Cardiac septum (tissue), 1 donor: ENCODE data around the gene ZNF439. TPM values are rescaled to one million over a fixed set of nuclear protein-coding genes. Genes with fewer than 3 reads are reported as not detected.
"Not testable (repeated sequence)": the region's sequence is repeated elsewhere in the genome, so short reads cannot be mapped to it uniquely, and the experiment has no call there.

ENCODE experiments used
- DNase-seq: peaks from one replicate; pipeline ENCODE4 v3.0.0-alpha.2; 2020; ENCODE audit warnings: low spot score
- intact Hi-C: fragments of 100-400 bp; cut with DNase I; formaldehyde crosslinking; loops from one replicate; pipeline ENCODE4 v1.14.0; 2022
- long read RNA-seq: library from polyadenylated mRNA; unstranded; transcript quantifications from one replicate; pipeline ENCODE4 v2.0.0, GENCODE V29; 2021
- total RNA-seq: library from RNA; stranded (reverse); fragmentation: NEBNext Ultra II Directional; extraction: Animal tissue kit (Norgen Biotek cat#: 25700); gene quantifications from one replicate; pipeline ENCODE4 v1.2.1, GENCODE V29; 2021
- donor health status: DM: no; HTN: no; CAD: no.

The ZNF439 gene
- total RNA-seq: 5.0 TPM
- long read RNA-seq, partial matches to known transcripts: 0 of 1 reads
- long read RNA-seq, other reads (novel, unspliced or antisense): 1 of 1 reads

DNA sequence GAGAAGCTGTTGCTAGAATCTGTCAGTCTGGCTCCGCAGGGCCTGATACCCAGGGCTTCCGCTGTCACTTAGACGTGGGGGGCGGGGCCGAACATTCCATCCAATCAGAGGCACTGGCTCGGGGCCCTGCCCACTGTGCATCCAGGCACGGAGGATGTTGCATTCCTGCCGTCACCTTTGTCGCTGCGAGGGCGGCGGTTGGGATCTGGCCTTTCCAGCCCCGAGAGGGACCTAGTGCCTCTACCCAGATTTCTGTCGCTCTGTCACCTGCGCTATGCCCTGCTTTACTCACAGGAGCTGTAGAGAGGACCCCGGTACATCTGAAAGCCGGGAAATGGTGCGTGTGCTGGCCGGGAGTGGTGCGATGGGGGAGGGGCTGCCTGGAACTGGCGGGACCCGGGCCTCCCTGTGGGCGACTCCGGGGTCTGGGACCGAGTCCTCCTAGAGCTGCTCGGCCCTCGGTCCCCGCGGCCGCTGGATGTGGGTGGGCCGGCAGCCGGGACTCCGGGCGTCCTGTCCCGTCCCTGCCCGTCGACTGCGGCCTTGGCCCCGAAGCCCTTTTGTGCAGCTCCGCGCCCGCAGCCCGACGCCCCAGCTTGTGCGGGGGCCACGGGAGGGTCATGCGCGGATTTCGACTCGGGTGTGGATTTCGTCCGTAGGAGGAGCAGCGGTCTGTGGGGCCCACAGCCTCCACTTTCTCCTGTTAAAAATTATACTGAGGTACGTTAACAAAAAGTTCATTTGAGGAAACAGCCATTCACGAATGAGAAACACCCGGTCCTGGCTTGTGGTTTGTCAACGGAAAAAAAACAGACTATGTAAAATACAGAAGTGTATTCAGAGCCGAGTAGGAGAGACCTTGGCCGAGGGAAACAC lies at the start of gene ZNF439:
TSS of gene ZNF439 (plus strand) at position 133 of the 876 bp plus-strand sequence. CDS start at position 275, 142 bp downstream.
- intact Hi-C loops: no loop called here
- peak; percentile 96 for DNase-seq

DNA sequence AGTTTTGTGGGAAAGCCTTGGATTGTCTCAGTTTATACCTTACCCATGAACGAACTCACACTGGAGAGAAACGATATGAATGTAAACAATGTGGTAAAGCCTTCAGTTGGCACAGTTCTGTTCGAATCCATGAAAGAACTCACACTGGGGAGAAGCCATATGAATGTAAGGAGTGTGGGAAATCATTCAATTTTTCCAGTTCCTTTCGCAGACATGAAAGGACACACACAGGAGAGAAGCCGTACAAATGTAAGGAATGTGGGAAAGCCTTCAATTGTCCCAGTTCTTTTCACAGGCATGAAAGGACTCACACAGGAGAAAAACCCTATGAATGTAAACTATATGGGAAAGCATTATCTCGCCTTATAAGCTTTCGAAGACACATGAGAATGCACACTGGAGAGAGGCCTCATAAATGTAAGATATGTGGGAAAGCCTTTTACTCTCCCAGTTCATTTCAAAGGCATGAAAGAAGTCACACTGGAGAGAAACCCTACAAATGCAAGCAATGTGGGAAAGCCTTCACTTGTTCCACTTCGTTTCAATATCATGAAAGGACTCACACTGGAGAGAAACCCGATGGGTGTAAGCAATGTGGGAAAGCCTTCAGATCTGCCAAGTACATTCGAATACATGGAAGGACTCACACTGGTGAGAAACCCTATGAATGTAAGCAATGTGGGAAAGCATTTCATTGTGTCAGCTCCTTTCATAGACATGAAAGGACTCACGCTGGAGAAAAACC lies 42.0 kb upstream of the ZNF439 start:
- no peak for DNase-seq
- intact Hi-C loops: no loop called here

DNA sequence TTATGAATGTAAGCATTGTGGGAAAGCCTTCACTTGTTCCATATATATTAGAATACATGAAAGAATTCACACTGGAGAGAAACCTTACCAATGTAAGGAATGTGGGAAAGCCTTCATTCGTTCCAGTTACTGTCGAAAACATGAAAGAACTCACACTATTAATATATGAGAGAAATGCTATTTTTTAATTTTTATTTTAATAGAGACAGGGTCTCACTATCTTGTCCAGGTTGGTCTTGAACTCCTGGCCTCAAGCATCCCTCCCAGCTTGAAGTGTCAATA lies 41.5 kb upstream of the ZNF439 start:
- no peak for DNase-seq
- intact Hi-C loops: no loop called here

DNA sequence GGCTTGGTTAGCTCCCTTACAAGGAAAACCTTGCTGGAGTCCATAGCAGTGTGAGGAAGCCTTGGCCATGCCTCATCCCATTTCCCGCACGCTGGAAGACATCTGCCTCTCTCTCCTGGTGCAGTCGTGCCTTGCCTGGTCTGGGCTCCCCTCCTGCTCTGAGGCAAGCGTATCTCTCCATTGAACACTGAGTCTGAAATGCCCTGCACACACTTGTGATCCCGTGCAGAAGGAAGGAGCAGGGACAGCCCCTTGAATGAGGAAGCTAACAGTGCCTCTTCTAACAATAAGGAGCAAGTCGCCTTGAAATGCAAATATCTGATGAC lies 34.9 kb upstream of the ZNF439 start:
- no peak for DNase-seq
- intact Hi-C loops: loop anchor here (2.0 kb wide), 1 partner anchor 15 kb away; the partner anchor contains the start of gene ZNF491

DNA sequence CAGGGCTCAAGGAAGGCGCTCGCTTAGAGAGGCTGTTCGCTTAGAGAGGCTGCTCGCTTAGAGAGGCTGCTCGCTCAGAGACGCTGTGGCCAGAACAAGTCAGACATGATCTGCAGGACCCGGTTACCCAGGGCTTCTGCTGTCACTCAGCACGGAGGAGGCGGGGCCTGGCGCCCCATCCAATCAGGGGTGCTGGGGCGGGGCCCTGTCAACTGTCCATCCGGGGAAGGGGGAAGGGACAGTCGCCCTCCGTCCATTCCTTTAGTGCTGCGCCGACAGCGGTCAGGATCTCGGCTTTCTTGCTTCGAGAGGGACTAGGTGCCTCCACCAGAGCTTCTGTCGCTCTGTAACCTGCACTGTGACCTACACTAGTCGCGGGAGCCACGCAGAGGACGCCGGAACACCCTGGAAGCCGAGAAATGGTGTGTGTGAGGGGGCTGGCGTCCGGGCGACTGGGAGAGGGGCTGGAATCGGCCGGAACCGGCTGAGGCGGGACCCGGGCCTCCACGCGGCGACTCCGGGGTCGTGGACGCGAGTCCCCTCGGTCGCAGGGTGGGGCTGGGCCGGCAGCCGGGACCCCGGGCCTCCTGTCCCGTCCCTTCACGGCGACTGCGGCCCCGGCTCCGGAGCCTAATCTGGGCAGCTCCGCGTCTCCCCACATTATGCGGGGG lies 34.4 kb upstream of the ZNF439 start, which contains the start of gene ZNF440:
TSS of gene ZNF440 (plus strand) at position 245 of the 671 bp plus-strand sequence. CDS start at position 420, 175 bp downstream.
- peak; percentile 98 for DNase-seq
- intact Hi-C loops: loop anchor here (2.0 kb wide), 1 partner anchor 15 kb away; the partner anchor contains the start of gene ZNF491

DNA sequence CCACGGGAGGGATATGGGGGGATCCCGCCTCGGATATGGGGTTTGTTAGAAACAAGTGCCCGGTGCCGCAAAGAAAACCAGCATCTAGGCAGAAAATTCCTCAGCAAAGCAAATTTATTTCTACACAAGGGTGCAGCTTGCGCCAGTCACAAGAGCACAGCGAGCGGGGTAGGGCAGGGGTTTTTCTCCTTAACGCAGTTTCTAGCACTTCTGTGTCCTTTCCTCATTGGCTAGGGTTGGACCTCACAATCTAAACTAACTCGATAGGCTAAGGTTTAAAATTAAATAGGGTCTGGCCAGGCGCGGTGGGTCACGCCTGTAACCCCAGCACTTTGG lies 33.9 kb upstream of the ZNF439 start:
- DNase-seq: no peak
- intact Hi-C loops: loop anchor here (2.0 kb wide), 1 partner anchor 16 kb away; the partner anchor contains the start of gene ZNF491

DNA sequence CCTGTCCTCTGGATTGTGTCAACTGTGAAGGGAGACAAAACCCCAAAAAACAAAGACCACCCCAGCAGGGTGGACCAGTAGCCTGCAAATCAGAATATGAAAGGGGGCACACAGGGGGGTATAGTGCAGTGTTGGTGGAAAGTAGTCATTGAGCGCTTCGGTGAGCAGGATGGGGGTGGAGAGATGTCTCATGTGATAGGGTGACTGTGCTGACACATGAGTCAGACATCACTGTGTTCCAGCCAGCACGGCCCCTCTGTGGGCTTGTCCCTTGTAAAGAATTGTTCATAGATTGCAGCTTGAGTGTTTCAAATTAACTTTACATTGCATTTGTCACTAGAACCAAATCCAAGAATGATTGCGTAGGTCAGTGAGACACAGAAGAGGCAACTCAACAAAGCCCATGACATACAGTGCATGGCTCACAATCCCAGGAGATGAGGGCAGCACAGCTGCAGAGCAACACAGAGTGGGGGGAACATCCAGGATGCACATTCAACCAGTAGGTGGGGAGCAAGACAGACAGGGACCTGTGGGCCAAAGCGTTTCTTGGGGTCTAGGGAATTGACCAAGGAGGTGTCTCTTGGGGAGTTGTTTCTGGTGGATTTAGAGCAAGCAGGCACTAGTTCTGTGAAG lies 26.9 kb upstream of the ZNF439 start:
- intact Hi-C loops: no loop called here
- DNase-seq: no peak

DNA sequence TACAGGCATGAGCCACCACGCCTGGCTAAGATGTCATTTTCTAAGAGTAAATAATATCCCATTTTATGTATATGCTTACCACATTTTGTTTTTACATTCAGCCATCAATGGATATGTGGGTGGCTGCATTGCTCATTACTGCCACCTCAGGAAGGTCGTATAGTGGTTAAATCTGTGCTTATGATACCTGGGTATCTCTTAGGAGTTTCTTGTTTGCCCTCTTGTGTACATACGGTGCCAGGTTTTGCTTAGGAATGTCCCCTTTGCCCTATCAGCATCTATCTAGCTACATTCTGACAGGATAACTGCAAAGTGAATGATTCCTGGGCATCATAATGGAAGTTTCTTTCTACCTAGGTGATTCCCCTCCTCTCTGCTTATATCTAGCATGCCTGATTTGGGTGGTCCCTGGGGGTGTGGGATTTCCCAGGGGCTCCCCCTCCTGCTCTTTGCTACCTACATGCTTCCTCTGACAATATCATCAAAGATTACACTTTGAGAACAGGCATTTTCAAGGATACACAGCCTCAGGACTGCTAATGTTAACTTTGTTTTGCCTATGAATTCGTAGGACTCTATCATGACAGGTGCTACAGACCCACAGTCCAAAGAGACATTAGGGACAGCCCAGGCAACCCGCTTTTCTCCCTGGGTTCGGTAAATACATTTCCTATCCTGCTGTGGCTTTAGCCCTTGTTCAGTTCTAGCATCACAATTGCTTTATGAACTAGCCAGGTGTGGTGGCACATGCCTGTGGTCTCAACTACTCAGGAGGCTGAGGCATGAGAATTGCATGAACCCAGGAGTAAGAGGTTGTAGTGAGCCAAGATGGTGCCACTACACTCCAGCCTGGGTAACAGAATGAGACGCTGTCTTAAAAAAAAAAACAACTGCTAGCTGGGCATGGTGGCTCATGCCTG lies 19.3 kb upstream of the ZNF439 start:
- intact Hi-C loops, DNase-seq: not testable (repeated sequence)

DNA sequence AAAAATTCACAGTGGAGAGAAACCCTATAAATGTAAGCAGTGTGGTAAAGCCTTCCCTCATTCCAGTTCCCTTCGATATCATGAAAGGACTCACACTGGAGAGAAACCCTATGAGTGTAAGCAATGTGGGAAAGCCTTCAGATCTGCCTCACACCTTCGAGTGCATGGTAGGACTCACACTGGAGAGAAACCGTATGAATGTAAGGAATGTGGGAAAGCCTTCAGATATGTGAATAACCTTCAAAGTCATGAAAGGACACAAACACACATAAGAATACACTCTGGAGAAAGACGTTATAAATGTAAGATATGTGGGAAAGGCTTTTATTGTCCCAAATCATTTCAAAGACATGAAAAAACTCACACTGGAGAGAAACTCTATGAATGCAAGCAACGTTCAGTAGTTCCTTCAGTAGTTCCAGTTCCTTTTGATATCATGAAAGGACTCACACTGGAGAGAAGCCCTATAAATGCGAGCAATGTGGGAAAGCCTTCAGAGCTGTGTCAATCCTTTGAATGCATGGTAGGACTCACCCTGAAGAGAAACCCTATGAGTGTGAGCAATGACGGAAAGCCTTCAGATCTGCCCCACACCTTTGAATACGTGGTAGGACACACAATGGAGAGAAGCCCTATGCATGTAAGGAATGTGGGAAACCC lies 16.1 kb upstream of the ZNF439 start:
- DNase-seq: no peak
- intact Hi-C loops: no loop called here

DNA sequence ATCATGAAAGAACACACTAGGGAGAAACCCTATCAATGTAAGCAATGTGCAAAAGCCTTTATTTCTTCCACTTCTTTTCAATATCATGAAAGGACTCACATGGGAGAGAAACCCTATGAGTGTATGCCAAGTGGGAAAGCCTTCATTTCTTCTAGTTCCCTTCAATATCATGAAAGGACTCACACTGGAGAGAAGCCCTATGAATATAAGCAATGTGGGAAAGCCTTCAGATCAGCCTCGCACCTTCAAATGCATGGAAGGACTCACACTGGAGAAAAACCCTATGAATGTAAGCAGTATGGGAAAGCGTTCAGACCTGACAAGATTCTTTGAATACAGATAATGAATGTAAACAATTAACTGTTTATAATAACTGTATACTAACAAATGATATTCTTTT lies 15.0 kb upstream of the ZNF439 start:
- intact Hi-C loops: no loop called here

DNA sequence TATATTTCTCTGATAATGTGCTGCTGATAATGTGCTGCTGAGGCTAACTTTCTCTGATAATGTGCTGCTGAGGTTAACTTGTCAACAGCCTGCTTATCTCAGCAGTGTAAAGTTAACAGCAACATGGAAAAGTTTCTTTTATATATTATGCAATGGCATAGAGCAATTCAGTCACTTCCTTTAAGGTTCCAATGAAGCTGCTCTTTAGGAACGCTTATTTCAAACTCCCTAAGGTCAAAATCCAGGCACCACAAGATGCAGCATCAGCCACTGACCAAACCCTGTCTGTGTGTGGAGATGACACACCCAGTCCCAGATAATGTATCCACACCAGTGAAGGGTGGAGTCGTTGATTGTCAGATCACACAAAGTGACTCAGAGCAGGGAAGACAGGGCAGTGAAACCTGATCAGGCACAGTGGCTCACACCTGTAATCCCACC lies 12.9 kb upstream of the ZNF439 start:
- intact Hi-C loops, DNase-seq: not testable (repeated sequence)

More for the DNA sequence above, 15.0 kb upstream of the ZNF439 start:
- DNase-seq: no peak

DNA sequence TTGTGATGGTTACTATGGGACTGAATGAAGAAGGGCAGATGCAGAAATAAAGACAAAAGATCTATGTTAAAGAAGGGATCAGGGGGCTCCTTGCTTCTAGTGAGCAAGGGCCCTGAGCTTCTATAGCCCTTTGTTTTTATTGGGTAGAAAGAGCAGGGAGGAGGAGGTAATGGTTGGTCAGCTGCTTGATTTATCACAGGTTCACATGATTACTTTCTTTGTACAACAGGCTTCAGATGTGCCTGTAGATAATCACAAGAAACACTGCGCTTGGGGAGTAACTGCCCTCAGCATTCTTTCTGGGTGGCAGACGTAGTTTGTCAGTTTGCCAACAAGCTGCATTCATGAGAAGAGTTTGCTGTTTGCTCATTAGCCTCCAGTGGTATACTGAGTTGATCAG lies 4.8 kb upstream of the ZNF439 start:
- intact Hi-C loops: no loop called here
- DNase-seq: no peak

DNA sequence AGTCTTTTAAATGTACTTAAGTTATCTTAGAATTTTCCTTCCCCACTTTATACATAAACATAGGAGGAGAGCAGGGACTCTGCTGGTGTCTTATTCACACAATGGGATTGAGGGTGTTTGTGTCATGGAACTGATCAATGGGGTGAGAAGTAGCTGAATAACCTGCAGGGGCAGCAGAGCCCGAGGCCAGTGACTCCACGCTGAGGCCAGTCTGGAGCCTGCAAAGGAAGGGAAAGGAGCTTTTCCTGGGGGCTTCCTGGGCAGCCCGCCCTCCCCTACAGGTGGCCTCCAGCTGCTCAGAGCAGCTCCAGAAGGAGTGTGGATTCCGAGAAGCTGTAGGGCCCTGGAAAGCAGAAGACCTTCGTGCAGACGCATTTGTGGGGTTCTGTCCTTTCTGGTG lies 911 bp upstream of the ZNF439 start:
- DNase-seq, intact Hi-C loops: not testable (repeated sequence)

DNA sequence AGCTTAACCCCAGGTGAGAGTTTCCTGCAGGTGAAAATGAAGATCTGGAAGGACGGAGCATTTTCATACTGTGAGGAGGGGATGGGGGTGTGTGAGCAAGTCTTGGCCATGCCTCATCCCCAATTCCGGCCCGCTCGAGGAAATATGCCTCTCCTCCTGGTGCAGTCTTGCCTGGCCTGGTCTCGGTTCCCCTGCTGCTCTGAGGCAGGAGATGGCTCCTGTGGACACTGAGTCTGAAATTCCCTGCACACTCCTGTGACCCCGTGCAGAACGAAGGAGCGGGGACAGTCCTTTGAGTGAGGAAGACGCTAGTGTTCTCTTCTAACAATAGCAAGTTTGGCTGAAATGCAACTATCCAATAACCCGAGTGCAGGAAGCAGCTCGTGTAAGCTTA lies 329 bp upstream of the ZNF439 start:
- no peak for DNase-seq
- intact Hi-C loops: no loop called here

DNA sequence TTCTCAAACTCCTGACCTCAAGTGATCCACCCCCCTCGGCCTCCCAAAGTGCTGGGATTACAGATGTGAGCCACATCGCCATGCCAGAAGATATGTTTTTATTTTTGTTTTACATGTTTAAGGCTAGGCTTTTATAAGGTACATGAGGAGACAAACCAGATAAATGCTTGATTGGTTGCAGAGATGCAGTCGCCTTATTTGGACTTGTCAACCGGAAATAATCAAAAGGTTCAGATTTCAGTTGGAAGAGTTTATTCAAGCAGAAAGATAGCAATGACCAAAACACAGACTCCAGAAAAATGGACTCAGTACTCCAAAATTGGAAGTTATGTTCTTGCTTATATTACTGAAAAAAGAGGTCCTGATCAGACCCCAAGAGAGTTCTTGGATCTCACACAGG lies 1.8 kb downstream of the ZNF439 start:
- DNase-seq, intact Hi-C loops: not testable (repeated sequence)

DNA sequence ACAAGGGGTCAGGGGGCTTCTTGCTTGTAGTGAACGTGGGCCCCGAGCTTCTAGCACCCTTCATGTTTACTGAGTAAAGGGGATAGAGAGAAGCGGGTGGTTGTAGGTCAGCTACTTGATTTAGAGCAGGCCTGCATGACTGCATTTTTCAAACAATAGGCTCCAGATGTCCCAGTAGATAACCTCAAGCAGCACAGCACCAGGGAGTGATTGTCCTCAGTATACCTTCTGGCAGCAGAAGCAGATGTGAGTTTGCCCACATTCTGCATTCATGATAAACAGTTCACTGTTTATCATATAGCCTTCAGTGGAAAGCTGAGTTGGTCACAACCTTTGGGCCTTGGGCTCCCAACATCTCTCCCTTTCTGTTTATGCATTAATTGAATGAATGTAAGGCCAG lies 4.8 kb downstream of the ZNF439 start:
- no peak for DNase-seq
- intact Hi-C loops: no loop called here

DNA sequence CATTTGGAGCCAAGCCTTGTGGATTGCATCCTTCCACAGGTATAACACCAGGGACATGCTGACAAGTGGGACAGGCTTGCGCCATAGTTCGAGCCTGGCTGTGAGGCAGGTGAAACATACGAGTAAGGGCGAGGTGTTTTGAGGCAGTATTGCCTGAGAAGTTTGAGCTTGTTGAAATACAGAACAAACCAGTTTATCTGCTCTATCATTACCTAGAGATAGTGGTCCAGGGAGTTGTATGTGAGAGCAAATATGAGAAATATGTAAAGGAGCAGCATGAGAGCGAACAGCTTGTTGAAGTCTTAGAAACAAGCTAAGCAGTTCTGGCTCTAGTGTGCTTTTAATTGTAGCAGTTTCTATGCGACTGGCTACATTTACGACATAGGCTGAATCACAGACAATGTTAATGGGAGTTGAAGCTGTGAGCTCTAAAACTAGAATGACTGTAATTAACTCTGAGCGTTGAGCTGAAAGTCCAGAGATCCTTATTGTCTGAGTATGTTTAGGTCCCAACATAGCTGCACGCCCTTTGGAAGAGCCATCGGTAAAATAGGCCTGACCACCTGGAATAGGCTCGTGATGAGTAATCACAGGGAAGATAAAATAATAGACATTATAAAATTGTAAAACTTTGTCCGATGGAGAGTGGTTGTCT lies 8.2 kb downstream of the ZNF439 start:
- intact Hi-C loops: no loop called here
- no peak for DNase-seq

DNA sequence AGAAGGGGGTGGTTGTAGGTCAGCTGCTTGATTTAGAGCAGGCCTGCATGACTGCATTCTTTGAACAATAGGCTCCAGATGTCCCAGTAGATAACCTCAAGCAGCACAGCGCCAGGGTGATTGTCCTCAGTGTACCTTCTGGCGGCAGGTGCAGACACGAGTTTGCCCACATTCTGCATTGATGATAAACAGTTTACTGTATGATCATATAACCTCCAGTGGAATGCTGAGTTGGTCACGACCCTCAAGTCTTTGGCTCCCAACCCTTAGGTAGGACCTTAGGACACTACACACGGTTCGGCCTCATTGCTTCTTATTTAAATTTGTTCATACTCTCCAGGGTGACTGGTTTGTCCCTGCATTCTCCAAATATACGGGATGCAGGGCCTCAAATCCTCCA lies 12.2 kb downstream of the ZNF439 start:
- intact Hi-C loops: no loop called here
- DNase-seq: no peak
